Panc1 (cell line): ENCODE data around the gene GABRG3.

ENCODE experiments used
- TCF7L2 ChIP-seq: IDR thresholded peaks from 2 replicates; pipeline ENCODE4 v1.6.1; 2011; ENCODE audit warnings: mild to moderate bottlenecking, low read depth, low read length, inconsistent platforms
- TF ChIP-seq, protein P1 (sequence below): fragments of 450-650 bp; IDR thresholded peaks from 2 replicates; pipeline ENCODE4 v1.5.1; 2017; ENCODE audit warnings: mild to moderate bottlenecking

DNA sequence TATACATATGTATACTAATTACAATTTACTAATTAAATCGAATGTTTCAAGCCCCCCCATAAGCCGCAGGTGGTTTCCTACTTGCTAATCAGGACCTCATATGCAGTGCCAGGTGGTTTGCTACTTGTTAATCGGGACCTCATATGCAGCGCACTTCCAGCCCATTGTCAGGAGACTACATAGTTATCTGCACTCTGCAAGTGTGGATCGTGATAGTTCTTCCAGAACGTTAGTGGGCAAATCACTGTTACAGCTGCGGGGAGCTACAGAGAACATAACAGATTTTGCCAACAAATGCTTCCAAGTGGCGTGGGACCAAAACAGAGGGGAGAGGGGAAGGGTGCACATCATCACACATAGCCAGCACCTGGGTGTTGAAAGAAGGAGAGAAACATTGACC is 558.4 kb downstream of the GABRG3 start:
- TF ChIP-seq, protein P1, sequence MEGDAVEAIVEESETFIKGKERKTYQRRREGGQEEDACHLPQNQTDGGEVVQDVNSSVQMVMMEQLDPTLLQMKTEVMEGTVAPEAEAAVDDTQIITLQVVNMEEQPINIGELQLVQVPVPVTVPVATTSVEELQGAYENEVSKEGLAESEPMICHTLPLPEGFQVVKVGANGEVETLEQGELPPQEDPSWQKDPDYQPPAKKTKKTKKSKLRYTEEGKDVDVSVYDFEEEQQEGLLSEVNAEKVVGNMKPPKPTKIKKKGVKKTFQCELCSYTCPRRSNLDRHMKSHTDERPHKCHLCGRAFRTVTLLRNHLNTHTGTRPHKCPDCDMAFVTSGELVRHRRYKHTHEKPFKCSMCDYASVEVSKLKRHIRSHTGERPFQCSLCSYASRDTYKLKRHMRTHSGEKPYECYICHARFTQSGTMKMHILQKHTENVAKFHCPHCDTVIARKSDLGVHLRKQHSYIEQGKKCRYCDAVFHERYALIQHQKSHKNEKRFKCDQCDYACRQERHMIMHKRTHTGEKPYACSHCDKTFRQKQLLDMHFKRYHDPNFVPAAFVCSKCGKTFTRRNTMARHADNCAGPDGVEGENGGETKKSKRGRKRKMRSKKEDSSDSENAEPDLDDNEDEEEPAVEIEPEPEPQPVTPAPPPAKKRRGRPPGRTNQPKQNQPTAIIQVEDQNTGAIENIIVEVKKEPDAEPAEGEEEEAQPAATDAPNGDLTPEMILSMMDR, result no peak
- no peak for TF ChIP-seq TCF7L2
